IMR-90 (cell line): ENCODE measurements around the gene SIDT1. TPM values are rescaled to one million over a fixed set of nuclear protein-coding genes. Genes with fewer than 3 reads are reported as not detected.

Source experiments
- ATAC-seq: fragments of 200-7000 bp; cut with Tn5 transposase; 2 replicates; pipeline ENCODE4 v1.9.1; 2020; ENCODE audit warnings: low read depth, mild to moderate bottlenecking, moderate library complexity
- BruUV-seq: library from RNA; stranded (reverse); fragments of 400-500 nt; replicated peaks from 2 replicates; lab custom pipeline; 2021; lab: Mats Ljungman, UMichigan
- CTCF ChIA-PET: fragments of 300-600 bp; formaldehyde crosslinking; extraction: SDS; loops from one replicate; lab custom pipeline; 2021; ENCODE audit warnings: antibody characterized with exemption; lab: Yijun Ruan, JAX
- POLR2A ChIA-PET: fragments of 300-600 bp; sonication (Branson Sonifier 250); formaldehyde crosslinking; loops from one replicate; lab custom pipeline; 2022; ENCODE audit warnings: antibody characterized with exemption; ENCODE audit not compliant: unreplicated experiment; lab: Charles Lee
- DNase-seq: peaks from one replicate; pipeline ENCODE4 v3.0.0; 2013
- H2AFZ ChIP-seq: replicated peaks from 2 replicates; pipeline ENCODE3; 2013; ENCODE audit warnings: low read length, mild to moderate bottlenecking; ENCODE audit not compliant: poor library complexity
- H2AK5ac ChIP-seq: 2 replicates; pipeline ENCODE4 v1.6.1; 2013; ENCODE audit warnings: low read depth, low read length, inconsistent platforms
- H2AK9ac ChIP-seq: replicated peaks from 2 replicates; pipeline ENCODE3; 2013; ENCODE audit warnings: mild to moderate bottlenecking, low read depth, low read length, moderate library complexity; ENCODE audit not compliant: poor library complexity
- H2BK120ac ChIP-seq: 2 replicates; pipeline ENCODE4 v1.6.1; 2013; ENCODE audit warnings: low read depth, low read length, inconsistent platforms
- H2BK15ac ChIP-seq: 3 replicates; pipeline ENCODE4 v1.6.1; 2013; ENCODE audit warnings: low read depth, low read length, inconsistent platforms
- H2BK20ac ChIP-seq: 2 replicates; pipeline ENCODE4 v1.6.1; 2013; ENCODE audit warnings: low read depth, mild to moderate bottlenecking, inconsistent platforms, low read length, moderate library complexity
- H2BK5ac ChIP-seq: 2 replicates; pipeline ENCODE4 v1.6.1; 2013; ENCODE audit warnings: mild to moderate bottlenecking, low read depth, low read length, inconsistent platforms; ENCODE audit not compliant: poor library complexity, severe bottlenecking
- H3K14ac ChIP-seq: replicated peaks from 2 replicates; pipeline ENCODE4 v1.6.1; 2013; ENCODE audit warnings: low read depth, low read length, inconsistent platforms
- H3K18ac ChIP-seq: 2 replicates; pipeline ENCODE4 v1.6.1; 2013; ENCODE audit warnings: low read depth, low read length, control low read depth
- H3K23ac ChIP-seq: 2 replicates; pipeline ENCODE4 v1.6.1; 2013; ENCODE audit warnings: low read depth, low read length, inconsistent platforms
- H3K27ac ChIP-seq: 2 replicates; pipeline ENCODE4 v1.5.1; 2013; ENCODE audit warnings: mild to moderate bottlenecking, control low read depth, low read length; ENCODE audit not compliant: insufficient read depth
- H3K27me3 ChIP-seq: 2 replicates; pipeline ENCODE4 v1.6.1; 2013; ENCODE audit warnings: low read length; ENCODE audit not compliant: control insufficient read depth, insufficient read depth
- H3K36me3 ChIP-seq: 2 replicates; pipeline ENCODE4 v1.6.1; 2013; ENCODE audit warnings: low read length, mixed read lengths; ENCODE audit not compliant: control insufficient read depth, insufficient read depth
- H3K4ac ChIP-seq: 2 replicates; pipeline ENCODE4 v1.6.1; 2013; ENCODE audit warnings: low read depth, low read length, inconsistent platforms
- H3K4me1 ChIP-seq: 2 replicates; pipeline ENCODE4 v1.6.1; 2013; ENCODE audit warnings: low read length, mixed read lengths; ENCODE audit not compliant: control insufficient read depth, insufficient read depth
- H3K4me2 ChIP-seq: 2 replicates; pipeline ENCODE4 v1.6.1; 2013; ENCODE audit warnings: low read depth, mild to moderate bottlenecking, control low read depth, low read length, moderate library complexity
- H3K4me3 ChIP-seq: 2 replicates; pipeline ENCODE4 v1.5.1; 2013; ENCODE audit warnings: low read depth, mild to moderate bottlenecking, control low read depth, low read length, moderate library complexity; ENCODE audit not compliant: insufficient read depth
- H3K56ac ChIP-seq: 2 replicates; pipeline ENCODE4 v1.6.1; 2013; ENCODE audit warnings: low read length, inconsistent platforms; ENCODE audit not compliant: insufficient read depth; ENCODE audit errors: extremely low read depth
- H3K79me1 ChIP-seq, 2 experiments: 2 replicates each; pipeline ENCODE4 v1.6.1; 2013; ENCODE audit warnings: low read length in 2 of 2, inconsistent platforms in 1 of 2, low read depth in 1 of 2
- H3K9ac ChIP-seq: 2 replicates; pipeline ENCODE4 v1.6.1; 2013; ENCODE audit warnings: low read depth, low read length, control low read depth
- H3K9me1 ChIP-seq: 2 replicates; pipeline ENCODE4 v1.6.1; 2013; ENCODE audit warnings: low read length, inconsistent platforms; ENCODE audit not compliant: insufficient read depth
- H3K9me3 ChIP-seq: 2 replicates; pipeline ENCODE4 v1.6.1; 2013; ENCODE audit warnings: low read length; ENCODE audit not compliant: control insufficient read depth, insufficient read depth
- H4K20me1 ChIP-seq: 2 replicates; pipeline ENCODE4 v1.6.1; 2013; ENCODE audit warnings: low read length, inconsistent platforms; ENCODE audit not compliant: insufficient read depth
- H4K5ac ChIP-seq: 2 replicates; pipeline ENCODE4 v1.6.1; 2013; ENCODE audit warnings: mild to moderate bottlenecking, low read depth, low read length, control low read depth
- H4K8ac ChIP-seq, 2 experiments: 2 replicates each; pipeline ENCODE4 v1.6.1; 2013; ENCODE audit warnings: low read depth in 2 of 2, low read length in 2 of 2, control low read depth in 1 of 2, inconsistent platforms in 1 of 2
- H4K91ac ChIP-seq: 2 replicates; pipeline ENCODE4 v1.6.1; 2013; ENCODE audit warnings: low read depth, low read length, inconsistent platforms; ENCODE audit not compliant: insufficient read depth
- BHLHE40 ChIP-seq: fragments of 150-350 bp; IDR thresholded peaks from 2 replicates; pipeline ENCODE4 v1.6.1; 2016; ENCODE audit warnings: mild to moderate bottlenecking, low read depth, low read length
- CEBPB ChIP-seq: IDR thresholded peaks from 2 replicates; pipeline ENCODE4 v1.6.1; 2012; ENCODE audit warnings: low read depth, low read length, improper control_type of control experiment
- CHD1 ChIP-seq: IDR thresholded peaks from 2 replicates; pipeline ENCODE4 v1.6.1; 2012; ENCODE audit warnings: low read depth, low read length, improper control_type of control experiment
- FOS ChIP-seq: fragments of 150-350 bp; IDR thresholded peaks from 2 replicates; pipeline ENCODE4 v1.6.1; 2016; ENCODE audit warnings: low read depth, low read length
- MAFK ChIP-seq: IDR thresholded peaks from 2 replicates; pipeline ENCODE4 v1.6.1; 2012; ENCODE audit warnings: low read depth, low read length, improper control_type of control experiment
- MAZ ChIP-seq: IDR thresholded peaks from 2 replicates; pipeline ENCODE4 v1.6.1; 2012; ENCODE audit warnings: low read depth, mild to moderate bottlenecking, low read length, improper control_type of control experiment, moderate library complexity, borderline replicate concordance
- MXI1 ChIP-seq: IDR thresholded peaks from 2 replicates; pipeline ENCODE4 v1.6.1; 2012; ENCODE audit warnings: low read depth, mild to moderate bottlenecking, low read length, moderate library complexity, borderline replicate concordance
- NFE2L2 ChIP-seq: fragments of 150-350 bp; IDR thresholded peaks from 2 replicates; pipeline ENCODE4 v1.6.1; 2016; ENCODE audit warnings: low read depth, mild to moderate bottlenecking, low read length
- POLR2A ChIP-seq: IDR thresholded peaks from 2 replicates; pipeline ENCODE4 v1.6.1; 2012; ENCODE audit warnings: mild to moderate bottlenecking, low read depth, low read length
- RAD21 ChIP-seq: IDR thresholded peaks from 2 replicates; pipeline ENCODE4 v1.6.1; 2012; ENCODE audit warnings: low read length, improper control_type of control experiment
- RCOR1 ChIP-seq: IDR thresholded peaks from 2 replicates; pipeline ENCODE4 v1.6.1; 2012; ENCODE audit warnings: mild to moderate bottlenecking, low read length, improper control_type of control experiment; ENCODE audit not compliant: insufficient replicate concordance
- RFX5 ChIP-seq: IDR thresholded peaks from 2 replicates; pipeline ENCODE4 v1.8.0; 2012; ENCODE audit warnings: low read depth, mild to moderate bottlenecking, low read length, moderate library complexity
- SMC3 ChIP-seq: fragments of 150-350 bp; IDR thresholded peaks from 2 replicates; pipeline ENCODE4 v1.6.1; 2016; ENCODE audit warnings: low read depth, mild to moderate bottlenecking, antibody characterized with exemption, low read length, moderate library complexity
- dilution Hi-C: fragments of 300-500 bp; cut with HindIII; formaldehyde crosslinking; loops from one replicate; pipeline ENCODE4 v1.14.3; 2018; ENCODE audit warnings: low sequenced_read_pairs; ENCODE audit not compliant: unreplicated experiment
- in situ Hi-C: fragments of 300-500 bp; cut with MboI; formaldehyde crosslinking; loops from 3 replicates; pipeline ENCODE4 v1.14.3; 2019; ENCODE audit warnings: low sequenced_read_pairs, inconsistent platforms, mixed read lengths
- intact Hi-C: fragments of 100-400 bp; cut with micrococcal nuclease; formaldehyde crosslinking; loops from 2 replicates; pipeline ENCODE4 v1.10.0; 2022
- polyA plus RNA-seq, 3 experiments: library from polyadenylated mRNA; depleted of rRNA; stranded (reverse); fragments of >200 nt; gene quantifications; 2 replicates each; pipeline ENCODE4 v1.2.3, GENCODE V29; 2012; ENCODE audit warnings: low replicate concordance in 1 of 3
- total RNA-seq: library from RNA; depleted of rRNA; stranded (reverse); fragments of >200 nt; gene quantifications from 2 replicates; pipeline ENCODE4 v1.2.3, GENCODE V29; 2012
- TF ChIP-seq, protein P1 (sequence below): fragments of 150-350 bp; IDR thresholded peaks from 2 replicates; pipeline ENCODE4 v1.6.1; 2017; ENCODE audit warnings: mild to moderate bottlenecking, antibody characterized with exemption, low read length, low read depth
- TF ChIP-seq, protein P2 (sequence below): conservative IDR thresholded peaks from 2 replicates; pipeline ENCODE4 v1.5.1; 2012; ENCODE audit warnings: mild to moderate bottlenecking, low read depth, low read length, improper control_type of control experiment
- TF ChIP-seq, protein P3 (sequence below): fragments of 150-350 bp; IDR thresholded peaks from 2 replicates; pipeline ENCODE4 v1.6.1; 2016; ENCODE audit warnings: low read depth, mild to moderate bottlenecking, low read length, moderate library complexity, borderline replicate concordance

Gene SIDT1
- total and polyA plus RNA-seq, 2 of the 4 experiments (the other 2 are of a cell fraction): not detected

DNA sequence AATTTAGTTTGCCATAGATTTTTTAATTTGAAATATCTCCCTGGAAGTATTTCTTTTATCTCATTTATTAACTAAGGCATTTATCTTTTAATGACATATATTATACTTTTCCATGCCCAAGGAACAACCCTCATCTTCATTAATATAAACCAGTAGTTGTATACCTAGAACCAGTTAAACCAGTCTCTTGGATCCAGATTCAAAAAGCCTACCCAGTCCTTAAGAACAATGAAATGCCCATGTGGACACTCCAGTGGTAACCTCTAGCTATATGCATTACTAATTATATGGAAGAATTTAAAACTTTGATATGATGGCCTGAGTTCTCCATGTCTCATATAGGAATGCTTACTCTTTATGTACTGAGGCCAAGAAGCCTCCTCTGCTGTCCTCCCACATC, 4.8 kb downstream of the SIDT1 start:
- intact Hi-C loops: no loop called here
- TF ChIP-seq CHD1 (no peak), NFE2L2 (no peak), MXI1 (no peak), POLR2A (no peak), MAZ (no peak), SMC3 (no peak), BHLHE40 (no peak), FOS (no peak), RFX5 (no peak), MAFK (no peak), RAD21 (no peak), RCOR1 (no peak), CEBPB (no peak)
- TF ChIP-seq, protein P1, sequence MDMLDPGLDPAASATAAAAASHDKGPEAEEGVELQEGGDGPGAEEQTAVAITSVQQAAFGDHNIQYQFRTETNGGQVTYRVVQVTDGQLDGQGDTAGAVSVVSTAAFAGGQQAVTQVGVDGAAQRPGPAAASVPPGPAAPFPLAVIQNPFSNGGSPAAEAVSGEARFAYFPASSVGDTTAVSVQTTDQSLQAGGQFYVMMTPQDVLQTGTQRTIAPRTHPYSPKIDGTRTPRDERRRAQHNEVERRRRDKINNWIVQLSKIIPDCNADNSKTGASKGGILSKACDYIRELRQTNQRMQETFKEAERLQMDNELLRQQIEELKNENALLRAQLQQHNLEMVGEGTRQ: no peak
- TF ChIP-seq, protein P2, sequence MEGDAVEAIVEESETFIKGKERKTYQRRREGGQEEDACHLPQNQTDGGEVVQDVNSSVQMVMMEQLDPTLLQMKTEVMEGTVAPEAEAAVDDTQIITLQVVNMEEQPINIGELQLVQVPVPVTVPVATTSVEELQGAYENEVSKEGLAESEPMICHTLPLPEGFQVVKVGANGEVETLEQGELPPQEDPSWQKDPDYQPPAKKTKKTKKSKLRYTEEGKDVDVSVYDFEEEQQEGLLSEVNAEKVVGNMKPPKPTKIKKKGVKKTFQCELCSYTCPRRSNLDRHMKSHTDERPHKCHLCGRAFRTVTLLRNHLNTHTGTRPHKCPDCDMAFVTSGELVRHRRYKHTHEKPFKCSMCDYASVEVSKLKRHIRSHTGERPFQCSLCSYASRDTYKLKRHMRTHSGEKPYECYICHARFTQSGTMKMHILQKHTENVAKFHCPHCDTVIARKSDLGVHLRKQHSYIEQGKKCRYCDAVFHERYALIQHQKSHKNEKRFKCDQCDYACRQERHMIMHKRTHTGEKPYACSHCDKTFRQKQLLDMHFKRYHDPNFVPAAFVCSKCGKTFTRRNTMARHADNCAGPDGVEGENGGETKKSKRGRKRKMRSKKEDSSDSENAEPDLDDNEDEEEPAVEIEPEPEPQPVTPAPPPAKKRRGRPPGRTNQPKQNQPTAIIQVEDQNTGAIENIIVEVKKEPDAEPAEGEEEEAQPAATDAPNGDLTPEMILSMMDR: no peak
- TF ChIP-seq, protein P3, sequence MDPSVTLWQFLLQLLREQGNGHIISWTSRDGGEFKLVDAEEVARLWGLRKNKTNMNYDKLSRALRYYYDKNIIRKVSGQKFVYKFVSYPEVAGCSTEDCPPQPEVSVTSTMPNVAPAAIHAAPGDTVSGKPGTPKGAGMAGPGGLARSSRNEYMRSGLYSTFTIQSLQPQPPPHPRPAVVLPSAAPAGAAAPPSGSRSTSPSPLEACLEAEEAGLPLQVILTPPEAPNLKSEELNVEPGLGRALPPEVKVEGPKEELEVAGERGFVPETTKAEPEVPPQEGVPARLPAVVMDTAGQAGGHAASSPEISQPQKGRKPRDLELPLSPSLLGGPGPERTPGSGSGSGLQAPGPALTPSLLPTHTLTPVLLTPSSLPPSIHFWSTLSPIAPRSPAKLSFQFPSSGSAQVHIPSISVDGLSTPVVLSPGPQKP: no peak
- ATAC-seq: no peak
- H4K8ac ChIP-seq: no peak overlapping the region
- no peak overlapping the region for H2AK9ac ChIP-seq
- H3K27ac ChIP-seq: no peak overlapping the region
- no peak overlapping the region for H2BK20ac ChIP-seq
- no peak overlapping the region for H2BK15ac ChIP-seq
- no peak overlapping the region for H2AK5ac ChIP-seq
- H3K18ac ChIP-seq: no peak overlapping the region
- no peak overlapping the region for H4K91ac ChIP-seq
- no peak overlapping the region for H3K56ac ChIP-seq
- CTCF ChIA-PET: no interaction called here
- in situ Hi-C loops: no loop called here
- H3K4me3 ChIP-seq: no peak overlapping the region
- BruUV-seq: no TSS peak
- H2BK120ac ChIP-seq: no peak overlapping the region
- no peak overlapping the region for H3K9ac ChIP-seq
- no peak overlapping the region for H3K4ac ChIP-seq
- H2AFZ ChIP-seq: no peak overlapping the region
- no peak overlapping the region for H3K4me2 ChIP-seq
- no peaks in the 10 kb centered on the region for H3K79me1 ChIP-seq
- H3K27me3 ChIP-seq: peaks cover 38% of the 10 kb centered on the region
- no peaks in the 10 kb centered on the region for H3K36me3 ChIP-seq
- no peak overlapping the region for H2BK5ac ChIP-seq
- H3K14ac ChIP-seq: no peak overlapping the region
- no peak overlapping the region for H4K5ac ChIP-seq
- no peak for DNase-seq
- H3K9me3 ChIP-seq: peaks cover 2% of the 10 kb centered on the region; the same call in 1 of the 2 replicates
- dilution Hi-C loops: no loop called here
- H3K4me1 ChIP-seq: no peaks in the 10 kb centered on the region
- no peaks in the 10 kb centered on the region for H4K20me1 ChIP-seq
- POLR2A ChIA-PET: no interaction called here
- no peaks in the 10 kb centered on the region for H3K9me1 ChIP-seq
- no peak overlapping the region for H3K23ac ChIP-seq
